Skeletal muscle satellite cell (primary cell): ENCODE results near the gene HMG20B.
A peak's percentile ranks its signal among the peaks of the same experiment; 100 is the strongest.
"Not testable (repeated sequence)": the region's sequence is repeated elsewhere in the genome, so short reads cannot be mapped to it uniquely, and the experiment has no call there.

ENCODE experiments used
- H3K27me3 ChIP-seq: 2 replicates; pipeline ENCODE4 v1.7.0; 2013; ENCODE audit warnings: low read length; ENCODE audit not compliant: control insufficient read depth, insufficient read depth
- H3K36me3 ChIP-seq: 2 replicates; pipeline ENCODE4 v1.7.0; 2013; ENCODE audit warnings: mild to moderate bottlenecking, control low read depth, low read length; ENCODE audit not compliant: insufficient read depth
- H3K4me1 ChIP-seq: 2 replicates; pipeline ENCODE4 v1.7.0; 2013; ENCODE audit warnings: low read length; ENCODE audit not compliant: control insufficient read depth, insufficient read depth
- H3K4me2 ChIP-seq: 2 replicates; pipeline ENCODE4 v1.7.0; 2013; ENCODE audit warnings: mild to moderate bottlenecking, low read length
- H3K4me3 ChIP-seq: 2 replicates; pipeline ENCODE4 v1.7.0; 2013; ENCODE audit warnings: low read length
- H3K9ac ChIP-seq: 2 replicates; pipeline ENCODE4 v1.7.0; 2013; ENCODE audit warnings: mild to moderate bottlenecking, low read depth, low read length, moderate library complexity
- H3K9me3 ChIP-seq: replicated peaks from 2 replicates; pipeline ENCODE4 v1.7.0; 2013; ENCODE audit warnings: mild to moderate bottlenecking, control low read depth, low read length

The HMG20B gene

GRCh38 chr19:3565139-3565538 lies 7.6 kb upstream of the HMG20B start:
- H3K36me3 ChIP-seq, result no peaks in the 10 kb centered on the region
- peak overlapping the region; percentile 48 for H3K4me2 ChIP-seq
- no peak overlapping the region for H3K9ac ChIP-seq
- no peaks in the 10 kb centered on the region for H3K9me3 ChIP-seq
- H3K4me3 ChIP-seq, result no peak overlapping the region
- H3K4me1 ChIP-seq, result peaks cover 4% of the 10 kb centered on the region
- no peaks in the 10 kb centered on the region for H3K27me3 ChIP-seq

DNA sequence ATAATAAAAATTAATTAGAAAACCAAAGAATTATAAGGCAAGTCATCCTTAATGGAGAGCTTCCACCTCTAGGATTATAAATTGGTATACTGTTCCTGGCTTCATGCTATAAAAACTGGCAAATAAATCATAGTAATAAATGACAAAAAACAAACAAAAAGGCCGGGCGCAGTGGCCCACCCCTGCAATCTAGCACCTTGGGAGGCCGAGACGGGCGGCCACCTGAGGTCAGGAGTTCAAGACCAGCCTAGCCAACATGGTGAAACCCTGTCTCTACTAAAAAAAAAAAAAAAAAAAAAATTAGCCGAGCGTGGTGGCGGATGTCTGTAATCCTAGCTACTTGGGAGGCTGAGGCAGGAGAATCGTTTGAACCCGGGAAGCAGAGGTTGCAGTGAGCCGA lies 2.7 kb upstream of the HMG20B start:
- not testable (repeated sequence) for H3K36me3 ChIP-seq, H3K4me3 ChIP-seq, H3K4me2 ChIP-seq, H3K9me3 ChIP-seq, H3K4me1 ChIP-seq, H3K9ac ChIP-seq, H3K27me3 ChIP-seq

DNA sequence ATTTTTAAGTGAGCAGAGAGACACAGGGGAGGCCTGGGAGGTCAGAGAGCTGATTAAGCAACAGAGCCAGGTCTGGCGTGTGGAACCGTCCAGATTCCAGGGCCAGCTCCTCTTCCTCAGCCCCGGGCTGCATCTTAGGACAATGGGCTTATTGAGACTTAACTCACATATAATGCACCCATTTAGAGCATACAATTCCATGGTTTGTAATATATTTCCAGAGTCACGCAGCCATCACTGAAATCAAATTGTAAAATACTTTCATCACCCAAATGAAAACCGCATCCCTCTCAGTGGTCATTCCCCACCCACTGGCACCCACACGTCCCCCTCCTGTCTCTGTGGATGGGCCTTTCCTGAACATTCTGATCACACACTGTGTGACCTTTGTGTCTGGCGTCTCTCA lies 2.1 kb upstream of the HMG20B start:
- Histone ChIP-seq H3K36me3 (peaks cover 12% of the 10 kb centered on the region), H3K4me1 (peaks cover 5% of the 10 kb centered on the region), H3K27me3 (no peaks in the 10 kb centered on the region), H3K4me3 (no peak overlapping the region), H3K9me3 (no peaks in the 10 kb centered on the region), H3K4me2 (no peak overlapping the region), H3K9ac (no peak overlapping the region)

DNA sequence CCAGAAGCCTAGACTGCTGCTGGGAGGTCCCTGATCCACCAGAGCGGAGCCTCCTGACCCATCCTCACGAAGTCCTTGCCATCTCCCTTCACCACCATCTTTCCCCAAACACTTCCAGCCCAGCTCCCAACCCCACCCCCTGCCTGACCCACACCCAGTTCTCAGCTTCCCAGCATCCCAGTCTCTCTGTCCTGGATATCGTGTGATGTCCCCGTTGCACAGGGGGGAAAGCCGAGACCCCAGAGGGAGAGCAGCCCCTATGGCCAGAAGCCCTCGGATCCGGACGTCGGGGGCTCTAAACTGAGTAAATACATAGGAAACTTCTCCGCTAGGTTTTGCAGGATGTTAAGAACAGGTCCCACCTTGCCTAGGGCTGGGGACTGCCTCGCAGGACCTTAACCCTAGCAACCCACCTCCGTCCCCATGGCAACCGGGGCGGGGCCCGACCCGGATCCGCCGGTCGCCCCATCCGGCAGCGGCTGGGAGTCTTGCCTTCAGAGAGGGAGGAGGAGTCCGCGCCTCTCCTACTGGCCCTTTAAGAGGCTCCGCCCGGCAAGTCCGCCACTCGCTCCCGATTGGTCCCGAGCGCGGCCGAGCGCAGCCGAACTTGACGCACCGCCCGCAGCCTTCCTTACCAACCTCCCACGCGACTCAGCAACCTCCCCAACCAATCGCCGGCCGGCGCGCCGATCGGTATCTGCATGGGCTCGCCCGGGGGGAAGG lies 451 bp upstream of the HMG20B start:
- H3K4me1 ChIP-seq, result peaks cover 5% of the 10 kb centered on the region
- H3K9me3 ChIP-seq, result no peaks in the 10 kb centered on the region
- H3K27me3 ChIP-seq, result no peaks in the 10 kb centered on the region
- H3K4me3 ChIP-seq, result peak overlapping the region; percentile 70
- peaks cover 19% of the 10 kb centered on the region for H3K36me3 ChIP-seq
- H3K9ac ChIP-seq, result peak overlapping the region; percentile 78
- H3K4me2 ChIP-seq, result peak overlapping the region; percentile 82

GRCh38 chr19:3573162-3573857 lies 566 bp downstream of the HMG20B start:
- peak overlapping the region; percentile 96 for H3K4me2 ChIP-seq
- H3K4me1 ChIP-seq, result peaks cover 5% of the 10 kb centered on the region
- H3K36me3 ChIP-seq, result peaks cover 19% of the 10 kb centered on the region
- H3K9ac ChIP-seq, result peak overlapping the region; percentile 92
- peak overlapping the region; percentile 99 for H3K4me3 ChIP-seq
- no peaks in the 10 kb centered on the region for H3K27me3 ChIP-seq
- no peaks in the 10 kb centered on the region for H3K9me3 ChIP-seq

DNA sequence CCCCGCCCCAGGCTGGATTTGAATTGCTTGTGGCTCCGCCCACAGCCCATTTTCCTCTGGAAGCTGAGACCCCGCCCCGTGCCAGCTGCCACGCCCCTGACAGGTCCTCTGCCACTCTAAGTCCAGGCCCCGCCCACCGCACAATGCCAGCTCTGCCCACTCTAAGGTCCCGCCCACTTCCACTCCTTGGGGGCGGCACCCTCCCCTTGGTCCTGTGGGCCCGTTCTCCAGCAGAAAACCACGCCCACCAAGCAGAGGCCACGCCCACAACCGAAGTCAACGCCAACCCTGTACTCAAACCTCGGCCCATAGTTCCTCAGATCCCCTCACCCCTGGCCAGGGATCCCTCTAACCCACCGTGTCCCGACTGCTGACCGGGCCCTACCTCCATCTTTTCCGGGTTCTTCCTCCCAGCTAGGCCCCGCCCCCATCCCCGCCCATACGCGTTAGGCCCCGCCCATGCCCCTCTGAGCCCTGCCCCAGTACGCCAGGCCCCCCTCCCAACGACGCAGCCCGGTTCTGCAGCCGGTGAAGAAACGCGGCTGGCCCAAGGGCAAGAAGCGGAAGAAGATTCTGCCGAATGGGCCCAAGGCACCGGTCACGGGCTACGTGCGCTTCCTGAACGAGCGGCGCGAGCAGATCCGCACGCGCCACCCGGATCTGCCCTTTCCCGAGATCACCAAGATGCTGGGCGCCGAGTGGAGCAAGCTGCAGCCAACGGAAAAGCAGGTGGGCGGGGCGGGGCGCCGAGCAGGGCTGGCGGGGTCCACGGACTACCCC lies 1.3 kb downstream of the HMG20B start:
- H3K36me3 ChIP-seq, result peaks cover 19% of the 10 kb centered on the region
- peak overlapping the region; percentile 99 for H3K4me3 ChIP-seq
- H3K4me2 ChIP-seq, result peak overlapping the region; percentile 96
- H3K9ac ChIP-seq, result peak overlapping the region; percentile 92
- no peaks in the 10 kb centered on the region for H3K27me3 ChIP-seq
- H3K4me1 ChIP-seq, result peaks cover 5% of the 10 kb centered on the region
- H3K9me3 ChIP-seq, result no peaks in the 10 kb centered on the region

GRCh38 chr19:3575260-3575741 lies 2.6 kb downstream of the HMG20B start:
- no peak overlapping the region for H3K9ac ChIP-seq
- no peaks in the 10 kb centered on the region for H3K27me3 ChIP-seq
- H3K4me1 ChIP-seq, result peaks cover 11% of the 10 kb centered on the region
- H3K36me3 ChIP-seq, result peaks cover 19% of the 10 kb centered on the region
- H3K9me3 ChIP-seq, result no peaks in the 10 kb centered on the region
- H3K4me2 ChIP-seq, result no peak overlapping the region
- no peak overlapping the region for H3K4me3 ChIP-seq

DNA sequence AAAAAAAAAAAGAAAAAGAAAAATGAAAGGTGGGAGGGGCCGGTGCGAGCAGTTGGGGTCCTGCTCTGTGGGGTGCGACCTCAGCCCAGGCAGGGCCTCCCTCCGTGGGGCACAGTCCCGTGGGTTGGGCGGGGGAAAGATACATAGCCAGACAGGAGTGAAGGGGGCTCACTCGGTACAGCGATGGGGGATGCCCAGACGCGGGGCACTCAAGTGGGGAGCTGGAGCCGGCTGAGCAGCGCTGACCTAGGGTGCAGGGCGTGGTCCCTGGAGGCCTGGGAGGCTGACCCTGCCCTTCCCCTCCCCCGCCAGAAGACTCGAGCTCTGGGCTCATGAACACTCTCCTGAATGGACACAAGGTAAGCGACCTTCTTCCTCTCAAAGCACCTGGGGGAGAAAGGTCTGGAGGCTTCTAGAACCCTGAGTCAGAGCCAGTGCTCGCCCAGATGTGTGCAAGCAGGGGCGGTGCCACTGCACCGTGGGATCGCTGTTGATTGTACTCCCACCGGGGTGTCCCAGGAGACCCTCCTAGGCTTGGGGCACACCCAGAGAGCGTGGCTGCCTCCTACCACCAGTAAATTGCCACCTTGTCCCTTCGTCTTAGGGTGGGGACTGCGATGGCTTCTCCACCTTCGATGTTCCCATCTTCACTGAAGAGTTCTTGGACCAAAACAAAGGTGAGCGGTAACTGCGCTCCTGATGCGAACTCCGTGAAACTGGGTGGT lies 3.4 kb downstream of the HMG20B start:
- Histone ChIP-seq H3K4me2 (no peak overlapping the region), H3K36me3 (peaks cover 19% of the 10 kb centered on the region), H3K4me3 (no peak overlapping the region), H3K4me1 (peaks cover 17% of the 10 kb centered on the region), H3K27me3 (no peaks in the 10 kb centered on the region), H3K9me3 (no peaks in the 10 kb centered on the region), H3K9ac (no peak overlapping the region)

DNA sequence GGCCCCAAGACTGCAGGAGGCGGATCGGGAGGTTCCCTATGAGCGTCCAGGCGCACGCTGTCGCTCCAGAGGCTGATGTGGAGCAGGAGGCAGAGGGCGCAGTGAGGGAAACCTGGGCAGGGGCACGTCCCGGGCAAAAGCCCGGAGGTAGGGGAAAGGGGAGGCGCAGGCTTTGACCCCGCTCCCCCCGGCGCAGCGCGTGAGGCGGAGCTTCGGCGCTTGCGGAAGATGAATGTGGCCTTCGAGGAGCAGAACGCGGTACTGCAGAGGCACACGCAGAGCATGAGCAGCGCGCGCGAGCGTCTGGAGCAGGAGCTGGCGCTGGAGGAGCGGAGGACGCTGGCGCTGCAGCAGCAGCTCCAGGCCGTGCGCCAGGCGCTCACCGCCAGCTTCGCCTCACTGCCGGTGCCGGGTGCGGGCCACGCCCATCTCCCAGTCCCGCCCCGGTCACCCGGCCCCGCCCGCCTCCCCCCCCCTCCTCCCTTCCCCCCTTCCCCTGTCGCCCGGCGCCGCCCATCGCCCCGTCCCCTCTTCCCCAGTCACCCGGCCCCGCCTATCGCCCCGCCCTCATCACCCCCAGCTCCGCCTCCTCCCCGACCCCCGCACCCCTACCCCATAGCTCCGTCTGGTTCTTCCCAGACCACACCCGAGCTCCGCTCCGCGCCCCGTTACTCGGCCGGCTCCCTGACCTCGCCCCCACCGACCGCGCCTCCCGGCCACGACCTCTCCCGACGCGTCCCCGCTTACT lies 4.1 kb downstream of the HMG20B start:
- Histone ChIP-seq H3K9ac (no peak overlapping the region), H3K27me3 (no peaks in the 10 kb centered on the region), H3K9me3 (no peaks in the 10 kb centered on the region), H3K36me3 (peaks cover 19% of the 10 kb centered on the region), H3K4me2 (peak overlapping the region; percentile 19), H3K4me3 (peak overlapping the region; percentile 28), H3K4me1 (peaks cover 17% of the 10 kb centered on the region)

GRCh38 chr19:3577723-3578344 lies 5.1 kb downstream of the HMG20B start:
- peaks cover 13% of the 10 kb centered on the region for H3K4me1 ChIP-seq
- no peak overlapping the region for H3K9ac ChIP-seq
- H3K9me3 ChIP-seq, result no peaks in the 10 kb centered on the region
- H3K4me2 ChIP-seq, result no peak overlapping the region
- H3K27me3 ChIP-seq, result no peaks in the 10 kb centered on the region
- peaks cover 19% of the 10 kb centered on the region for H3K36me3 ChIP-seq
- no peak overlapping the region for H3K4me3 ChIP-seq
